22Rv1 (cell line): ENCODE measurements around the gene TPM2.

Experiments
- CTCF ChIP-seq: fragments of 450-650 bp; IDR thresholded peaks from 2 replicates; pipeline ENCODE4 v1.5.1; 2017; ENCODE audit warnings: mild to moderate bottlenecking
- ZFX ChIP-seq: fragments of 450-650 bp; IDR thresholded peaks from 2 replicates; pipeline ENCODE4 v1.6.1; 2017; ENCODE audit warnings: antibody characterized with exemption, borderline replicate concordance

DNA sequence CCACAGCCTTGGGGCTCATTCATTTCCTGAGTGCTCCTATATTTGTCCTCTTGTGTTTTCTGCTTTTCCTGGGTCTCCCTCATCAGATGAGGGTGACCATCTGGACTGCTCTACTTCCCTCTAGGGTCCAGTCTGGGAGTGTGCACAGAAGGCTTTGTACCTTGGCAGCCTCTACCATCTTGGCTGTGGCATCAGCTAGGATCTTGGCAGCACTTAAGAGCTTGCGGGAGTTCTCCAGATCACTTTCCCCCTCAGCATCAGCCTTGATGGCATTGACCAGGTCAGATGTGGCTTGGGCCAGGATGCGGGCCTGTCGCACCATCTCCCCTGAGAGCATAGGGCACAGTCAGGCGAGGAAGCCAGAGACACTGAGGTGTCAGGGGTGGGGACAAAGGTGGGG lies 26.5 kb upstream of the TPM2 start:
- TF ChIP-seq CTCF (no peak), ZFX (no peak)
